Psoas muscle (tissue), 8 donors: Measurements from ENCODE around the gene PEX14. TPM values are rescaled to one million over a fixed set of nuclear protein-coding genes. Genes with fewer than 3 reads are reported as not detected.
A peak's percentile ranks its signal among the peaks of the same experiment; 100 is the strongest.

ENCODE experiments used
- ATAC-seq, 4 donors: fragments of 200-7000 bp; cut with Tn5 transposase; one replicate each; pipeline ENCODE4 v1.9.1; 2020; ENCODE audit warnings: moderate library complexity in 3 of 4, mild to moderate bottlenecking in 2 of 4
- DNase-seq, 2 donors: peaks; one replicate each; pipeline ENCODE4 v3.0.0-alpha.2; 2020
- H3K27ac ChIP-seq: fragments of 200-600 bp; one replicate; pipeline ENCODE4 v1.8.0; 2022
- H3K27me3 ChIP-seq, 3 donors: fragments of 200-600 bp in 1 of 3; one replicate each; pipeline versions ENCODE4 v1.6.1 to v1.8.0; 2013 to 2022; ENCODE audit warnings: low read length in 2 of 3, mild to moderate bottlenecking in 2 of 3, moderate library complexity in 1 of 3; ENCODE audit not compliant: insufficient read depth in 3 of 3
- H3K36me3 ChIP-seq, 2 donors: fragments of 200-600 bp in 1 of 2; one replicate each; pipeline versions ENCODE4 v1.6.1 to v1.8.0; 2013 to 2022; ENCODE audit warnings: low read depth in 1 of 2, mild to moderate bottlenecking in 1 of 2, moderate library complexity in 1 of 2; ENCODE audit not compliant: insufficient read depth in 1 of 2
- H3K4me1 ChIP-seq: fragments of 200-600 bp; one replicate; pipeline ENCODE4 v1.8.0; 2022
- H3K4me3 ChIP-seq: fragments of 200-600 bp; one replicate; pipeline ENCODE4 v1.8.0; 2022; ENCODE audit warnings: mild to moderate bottlenecking
- H3K9me3 ChIP-seq: fragments of 200-600 bp; one replicate; pipeline ENCODE4 v1.8.0; 2022
- CTCF ChIP-seq: fragments of 200-600 bp; IDR thresholded peaks from one replicate; pipeline ENCODE4 v1.8.0; 2022; ENCODE audit warnings: antibody characterized with exemption
- WGBS, 3 donors: extraction: QIAGEN DNeasy Blood & Tissue Kit; methylation state at CpG; one replicate each; pipeline versions ENCODE4 v1.1.6 to v1.1.7; 2013; 5-methylcytosine and 5-hydroxymethylcytosine counted together
- intact Hi-C, 2 donors: fragments of 100-400 bp; cut with DNase I; formaldehyde crosslinking; loops; one replicate each; pipeline versions ENCODE4 v1.11.0 to v1.14.2; 2022
- polyA plus RNA-seq, 3 donors: library from polyadenylated mRNA; stranded (reverse); fragments of 200-250 nt; gene quantifications; one replicate each; pipeline ENCODE4 v1.2.3, GENCODE V29; 2013
- total RNA-seq, 4 donors: library from RNA; stranded (reverse); fragmentation: NEBNext Ultra II Directional in 2 of 4; extraction: Animal tissue kit (Norgen Biotek cat#: 25700) in 2 of 4; gene quantifications; one replicate each; pipeline versions ENCODE4 v1.2.1 to v1.2.4, GENCODE V29; 2021 to 2023
- donor health status: healthy with polysubstance abuse.
- donor health status: DM: no; HTN: no; CAD: no; lungs with moderate emphysema.
- donor health status: Bipolar disorder and iron deficiency.
- donor health status: healthy.
- donor health status: DM: yes; HTN: yes; CAD: no.
- donor health status: DM: no; HTN: no; CAD: no.
- donor health status: DM: no; HTN: no; CAD: no.
- donor health status: DM: yes; HTN: yes; CAD: no.

PEX14 gene
- total and polyA plus RNA-seq, 7 donors: 13.7 to 23.5 (median 20.7) TPM

- intact Hi-C loops: no loop called here
- peak; percentile 38 to 62 (median 46) for ATAC-seq
Measured at GRCh38 chr1:10556430-10557005, 81.8 kb downstream of the PEX14 start.

GRCh38 chr1:10557714-10558113, 83.0 kb downstream of the PEX14 start:
- H3K9me3 ChIP-seq: no peaks in the 10 kb centered on the region
- no peak overlapping the region for H3K27ac ChIP-seq
- no peaks in the 10 kb centered on the region for H3K36me3 ChIP-seq
- no peak for ATAC-seq
- DNase-seq: no peak
- peaks cover 11% of the 10 kb centered on the region for H3K4me1 ChIP-seq
- no peak overlapping the region for H3K4me3 ChIP-seq
- TF ChIP-seq CTCF: no peak
- intact Hi-C loops: no loop called here
- no peaks in the 10 kb centered on the region for H3K27me3 ChIP-seq
- 89 to 96% (median 93%) methylated on average over 3 of the region's 3 CpGs for WGBS, 3 donors

More at GRCh38 chr1:10556430-10557005, 81.8 kb downstream of the PEX14 start:
- Histone ChIP-seq H3K4me1 (peaks cover 7% of the 10 kb centered on the region), H3K9me3 (no peaks in the 10 kb centered on the region), H3K36me3 (no peaks in the 10 kb centered on the region), H3K27me3 (no peaks in the 10 kb centered on the region), H3K27ac (peak overlapping the region; percentile 69), H3K4me3 (no peak overlapping the region)
- 49 to 70% (median 66%) methylated on average over 9 of the region's 9 CpGs for WGBS, 3 donors
- TF ChIP-seq CTCF: no peak
- no peak for DNase-seq

GRCh38 chr1:10559386-10559785, 84.6 kb downstream of the PEX14 start:
- DNase-seq (no peak), ATAC-seq (no peak)
- Histone ChIP-seq H3K27ac (no peak overlapping the region), H3K4me1 (peaks cover 11% of the 10 kb centered on the region), H3K36me3 (no peaks in the 10 kb centered on the region), H3K27me3 (no peaks in the 10 kb centered on the region), H3K9me3 (peaks cover 7% of the 10 kb centered on the region), H3K4me3 (no peak overlapping the region)
- intact Hi-C loops: no loop called here
- 90 to 95% (median 95%) methylated on average over 8 of the region's 8 CpGs for WGBS, 3 donors
- TF ChIP-seq CTCF: no peak

GRCh38 chr1:10561497-10561896, 86.7 kb downstream of the PEX14 start:
- H3K36me3 ChIP-seq: no peaks in the 10 kb centered on the region
- no peak overlapping the region for H3K4me3 ChIP-seq
- H3K27ac ChIP-seq: no peak overlapping the region
- TF ChIP-seq CTCF: no peak
- no peaks in the 10 kb centered on the region for H3K27me3 ChIP-seq
- ATAC-seq (no peak), DNase-seq (no peak)
- intact Hi-C loops: no loop called here
- H3K9me3 ChIP-seq: peaks cover 8% of the 10 kb centered on the region
- peaks cover 6% of the 10 kb centered on the region for H3K4me1 ChIP-seq

GRCh38 chr1:10561955-10562354, 87.2 kb downstream of the PEX14 start:
- TF ChIP-seq CTCF: no peak
- Histone ChIP-seq H3K4me1 (peaks cover 8% of the 10 kb centered on the region), H3K9me3 (peaks cover 8% of the 10 kb centered on the region), H3K36me3 (no peaks in the 10 kb centered on the region), H3K27ac (no peak overlapping the region), H3K4me3 (no peak overlapping the region), H3K27me3 (no peaks in the 10 kb centered on the region)
- intact Hi-C loops: no loop called here
- no peak for DNase-seq
- WGBS, 3 donors: 92 to 99% (median 96%) methylated on average over 3 of the region's 3 CpGs
- no peak for ATAC-seq
